Measurements from ENCODE around the gene PTPRK.
"Not testable (repeated sequence)": the region's sequence is repeated elsewhere in the genome, so short reads cannot be mapped to it uniquely, and the experiment has no call there.

The PTPRK gene

DNA sequence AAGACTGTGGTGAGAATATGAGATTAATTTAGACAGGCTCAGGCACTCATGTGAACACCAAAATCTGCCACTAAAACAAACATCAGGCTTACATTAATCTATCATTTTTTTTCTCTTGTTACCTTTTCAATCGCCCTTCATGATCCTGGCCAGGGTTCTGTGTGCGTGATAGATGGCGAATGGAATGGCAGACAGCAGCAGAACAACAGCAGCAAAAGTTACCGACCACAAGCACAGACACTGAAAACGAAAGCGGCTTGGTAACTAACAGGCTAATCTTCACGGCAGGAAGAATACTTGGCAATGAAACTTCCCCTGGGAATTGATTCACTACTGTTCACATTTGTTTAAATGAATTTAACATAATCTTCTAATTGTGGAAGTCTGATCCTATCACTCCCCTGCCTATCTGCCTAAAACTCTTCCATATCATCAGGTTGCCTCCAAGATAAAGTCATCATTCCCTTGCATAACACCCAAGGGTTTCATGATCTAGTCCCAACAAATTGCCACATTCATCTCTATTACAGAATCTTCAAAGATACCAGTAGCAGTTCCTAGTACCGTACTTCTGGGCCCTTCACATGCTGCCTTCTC is 28.7 kb downstream of the PTPRK start:
- DNase-seq (ENCODE audit: low read depth, low spot score), result peak; percentile 41

DNA sequence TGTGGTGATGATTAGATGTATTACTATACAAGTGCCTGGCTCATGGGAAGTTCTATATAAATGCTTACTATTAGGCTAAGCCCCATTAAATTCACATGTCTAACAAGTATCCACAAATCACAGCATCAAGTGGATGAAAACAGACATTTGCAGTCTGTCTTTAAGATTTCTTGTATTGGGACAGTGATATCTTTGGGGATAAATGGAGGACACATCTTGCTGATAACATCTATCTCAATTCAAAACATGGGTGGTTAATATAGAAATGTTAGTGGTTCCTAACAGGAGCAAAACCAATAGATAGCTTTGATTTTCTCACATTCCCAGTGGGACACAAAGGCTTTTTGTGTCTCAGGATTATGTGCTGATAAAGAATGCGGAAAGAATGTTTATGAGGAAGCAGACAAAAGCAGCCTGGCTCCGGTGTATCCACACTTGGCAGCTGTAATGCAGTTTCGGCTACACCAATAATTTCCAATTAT is 29.3 kb downstream of the PTPRK start:
- no peak for DNase-seq (ENCODE audit: low read depth, low spot score)

DNA sequence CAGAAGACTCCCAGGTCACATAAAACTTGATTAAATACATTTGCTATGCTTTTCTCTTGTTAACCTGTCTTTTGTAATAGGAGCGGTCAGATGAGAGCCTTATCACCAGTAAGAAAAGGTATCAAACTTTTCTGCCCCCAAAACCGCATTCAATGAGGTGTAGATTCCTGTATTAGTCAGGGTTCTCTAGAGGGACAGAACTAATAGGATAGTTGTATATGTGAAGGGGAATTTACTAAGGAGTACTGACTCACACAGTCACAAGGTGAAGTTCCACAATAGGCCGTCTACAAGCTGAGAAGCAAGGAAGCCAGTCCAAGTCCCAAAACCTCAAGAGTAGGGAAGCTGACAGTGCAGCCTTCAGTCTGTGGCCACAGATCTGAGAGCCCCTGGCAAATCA is 32.7 kb downstream of the PTPRK start:
- DNase-seq (ENCODE audit: low read depth, low spot score), result no peak

DNA sequence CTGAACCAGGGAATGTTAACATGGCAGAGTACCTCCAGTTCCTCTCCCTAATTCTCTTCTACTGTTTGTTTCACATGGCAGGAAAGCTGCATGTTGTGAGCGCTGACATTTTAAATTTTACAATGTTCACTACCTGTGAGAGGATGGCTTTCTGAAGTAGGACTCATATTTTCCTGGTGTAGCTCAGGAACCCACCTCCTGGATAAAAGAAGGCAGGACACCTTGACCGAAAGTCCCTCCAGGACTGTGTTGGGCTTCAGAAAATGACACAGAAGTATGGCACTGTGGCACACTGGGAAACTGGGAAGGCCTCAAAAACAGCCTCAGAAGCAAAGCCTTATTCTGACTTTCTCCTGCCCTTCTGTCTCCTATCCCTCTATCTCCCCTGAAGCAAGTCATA is 33.3 kb downstream of the PTPRK start:
- no peak for DNase-seq (ENCODE audit: low read depth, low spot score)

DNA sequence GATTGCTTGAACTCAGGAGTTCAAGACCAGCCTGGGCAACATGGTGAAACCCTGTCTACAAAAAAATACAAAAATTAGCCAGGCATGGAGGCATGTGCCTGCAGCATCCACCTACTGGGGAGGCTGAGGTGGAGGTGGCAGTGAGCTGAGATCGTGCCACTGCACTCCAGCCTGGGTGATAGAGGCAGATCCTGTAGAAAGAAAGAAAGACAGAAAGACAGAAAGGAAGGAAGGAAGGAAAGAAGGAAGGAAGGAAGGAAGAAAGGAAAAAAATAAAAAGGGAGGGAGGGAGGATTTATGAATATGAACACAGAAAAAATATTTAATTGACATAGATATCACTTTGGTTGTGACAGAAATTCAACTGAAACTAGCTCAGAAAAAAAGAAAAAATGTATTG is 33.8 kb downstream of the PTPRK start:
- DNase-seq (ENCODE audit: low read depth, low spot score), result not testable (repeated sequence)

DNA sequence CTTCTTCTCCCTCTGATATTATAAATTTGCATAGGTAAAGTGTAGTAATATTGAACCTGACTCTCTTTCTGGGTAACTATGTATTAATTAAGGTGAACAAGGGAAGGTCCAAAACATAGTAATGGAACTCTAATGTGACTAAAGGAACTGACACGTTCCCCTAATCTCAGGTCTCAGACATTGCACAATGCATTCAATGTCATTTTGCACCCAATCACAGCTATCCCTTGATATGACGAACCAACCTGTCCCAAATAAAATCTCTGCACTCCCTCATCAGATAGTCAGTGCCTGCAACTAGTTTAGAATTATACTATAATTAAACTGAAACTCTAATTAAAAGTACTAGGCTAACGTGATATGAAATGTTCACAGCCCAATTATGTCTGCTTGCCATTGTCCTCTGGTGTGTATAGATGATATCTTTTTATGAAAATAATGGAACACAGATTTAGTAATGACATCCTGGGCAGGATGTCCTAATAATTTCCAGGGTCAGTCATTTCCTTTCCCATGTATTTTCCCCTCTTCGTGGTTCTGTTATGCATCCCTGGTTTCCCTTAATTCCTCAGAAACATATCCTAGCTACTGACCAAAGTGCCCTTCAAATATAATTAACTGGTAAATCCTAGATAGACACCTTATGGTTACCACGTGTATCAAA is 36.8 kb downstream of the PTPRK start:
- DNase-seq (ENCODE audit: low read depth, low spot score), result no peak

DNA sequence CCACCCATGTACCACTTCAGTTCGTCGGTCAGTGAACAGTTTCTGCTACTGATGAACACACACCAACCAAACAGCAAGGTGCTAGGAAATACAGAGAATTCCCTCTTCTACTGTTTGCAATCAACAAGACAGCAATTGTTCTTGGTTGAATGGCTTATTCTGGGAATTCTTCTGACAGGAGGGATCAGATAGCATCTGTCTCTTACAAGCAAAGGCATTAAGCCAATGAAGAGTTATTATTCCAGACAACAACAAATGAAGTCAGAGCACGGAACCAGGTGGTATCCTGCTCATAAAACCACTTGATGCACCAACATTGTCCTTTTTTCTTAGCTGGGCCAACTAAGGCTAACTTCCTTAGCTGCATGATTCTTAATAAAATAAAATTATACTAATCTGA is 37.8 kb downstream of the PTPRK start:
- no peak for DNase-seq (ENCODE audit: low read depth, low spot score)

DNA sequence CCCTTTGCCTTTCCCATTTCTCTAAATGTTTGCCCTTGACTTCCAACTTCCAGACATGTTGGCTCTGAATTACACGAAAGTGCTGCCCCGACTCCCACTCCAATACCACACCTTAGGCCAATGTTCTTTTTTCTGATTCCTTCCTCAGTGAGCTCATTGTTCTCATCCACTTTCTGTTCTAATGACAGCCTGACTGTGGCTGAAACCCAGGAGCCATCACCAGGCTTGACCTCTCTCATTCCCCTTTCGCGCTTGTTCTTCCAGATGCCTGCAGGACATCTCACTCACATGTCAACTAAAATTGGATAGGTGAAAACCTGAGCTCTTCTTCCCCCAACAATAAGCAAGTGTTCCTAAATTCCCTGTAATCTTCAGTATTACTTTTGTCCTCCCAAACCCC is 40.4 kb downstream of the PTPRK start:
- DNase-seq (ENCODE audit: low read depth, low spot score), result no peak

DNA sequence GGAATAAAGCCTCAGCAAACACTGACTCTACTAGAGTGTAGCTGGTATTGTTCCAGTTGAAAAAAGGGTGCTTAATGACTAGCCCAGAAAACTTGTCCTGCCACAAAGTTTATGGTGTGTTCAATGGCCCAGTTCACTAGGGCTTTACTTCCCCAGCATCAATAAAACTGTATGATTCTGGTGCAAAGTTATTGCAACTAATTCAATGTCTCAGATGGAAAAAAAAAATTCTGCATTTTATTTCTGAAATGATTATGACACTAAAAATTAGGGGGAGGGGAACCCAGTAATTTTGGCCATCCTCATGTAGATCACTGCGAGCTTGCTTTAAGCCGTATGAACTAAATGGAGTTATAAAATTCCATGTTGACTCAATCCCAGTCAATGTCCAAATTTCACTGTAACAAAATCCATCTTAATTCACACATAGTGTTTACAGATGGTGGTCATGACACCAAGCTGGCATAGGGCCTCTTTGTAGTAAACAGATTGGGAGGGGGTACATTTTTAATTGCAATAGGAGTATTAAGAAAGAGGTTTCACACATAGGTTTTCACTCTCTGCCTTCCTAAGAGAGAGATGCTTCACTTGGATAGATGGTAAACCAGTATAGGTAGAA is 41.2 kb downstream of the PTPRK start:
- no peak for DNase-seq (ENCODE audit: low read depth, low spot score)

DNA sequence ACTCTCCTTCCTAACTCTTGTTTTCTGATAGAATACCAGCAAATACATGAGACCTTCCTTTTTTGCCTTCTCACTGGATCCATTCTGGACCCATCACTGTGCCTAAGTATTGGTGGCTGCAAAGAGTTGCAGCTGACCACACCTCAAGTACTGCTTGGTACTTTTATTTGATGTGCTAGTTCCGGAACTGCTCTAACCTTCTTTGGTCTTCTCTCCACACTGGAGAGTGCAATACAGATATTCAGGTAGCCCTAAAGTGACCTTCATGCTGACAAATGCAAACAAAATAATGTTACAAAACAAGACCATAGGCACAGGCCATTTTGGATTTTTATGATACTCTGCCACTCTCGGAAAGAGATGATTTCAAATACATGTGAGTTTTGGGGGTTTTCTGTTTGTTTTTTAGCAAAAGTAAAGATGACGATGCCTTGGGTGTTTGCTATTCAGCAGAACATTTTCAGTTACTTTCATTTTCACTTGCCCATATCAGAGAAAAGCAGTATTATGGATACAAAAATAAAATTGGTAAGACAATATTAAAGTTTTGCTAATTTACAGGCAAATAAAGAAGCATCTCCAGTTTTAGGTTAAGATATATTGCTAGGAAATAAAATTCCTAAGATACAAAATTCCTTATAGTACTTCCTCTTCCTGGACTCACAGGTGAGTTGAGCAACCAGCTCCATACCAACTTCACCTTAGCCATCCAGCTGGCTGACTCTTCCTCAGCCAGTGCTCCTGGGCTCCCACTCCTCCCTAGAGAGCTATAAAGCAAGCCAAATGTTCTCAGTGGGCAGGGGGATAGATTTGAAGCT is 42.0 kb downstream of the PTPRK start:
- no peak for DNase-seq (ENCODE audit: low read depth, low spot score)

DNA sequence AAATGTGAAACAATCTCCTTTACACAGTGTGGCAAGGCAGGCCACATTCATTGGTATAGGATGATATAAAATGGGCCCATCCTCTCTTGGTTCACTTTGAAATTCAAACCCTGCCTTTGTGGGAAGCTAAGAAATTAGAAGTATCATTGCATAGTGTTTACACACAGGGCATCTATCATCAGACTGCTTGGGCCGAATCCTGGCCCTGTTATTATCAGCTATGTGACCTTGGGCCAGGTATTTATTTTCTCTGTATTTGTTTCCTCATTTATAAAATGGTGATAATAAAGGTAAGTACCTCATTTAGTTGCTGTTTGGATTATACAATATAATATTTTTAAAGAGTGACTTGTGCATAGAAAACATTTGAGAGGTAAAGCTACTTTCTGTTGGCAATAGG is 45.5 kb downstream of the PTPRK start:
- no peak for DNase-seq (ENCODE audit: low read depth, low spot score)

DNA sequence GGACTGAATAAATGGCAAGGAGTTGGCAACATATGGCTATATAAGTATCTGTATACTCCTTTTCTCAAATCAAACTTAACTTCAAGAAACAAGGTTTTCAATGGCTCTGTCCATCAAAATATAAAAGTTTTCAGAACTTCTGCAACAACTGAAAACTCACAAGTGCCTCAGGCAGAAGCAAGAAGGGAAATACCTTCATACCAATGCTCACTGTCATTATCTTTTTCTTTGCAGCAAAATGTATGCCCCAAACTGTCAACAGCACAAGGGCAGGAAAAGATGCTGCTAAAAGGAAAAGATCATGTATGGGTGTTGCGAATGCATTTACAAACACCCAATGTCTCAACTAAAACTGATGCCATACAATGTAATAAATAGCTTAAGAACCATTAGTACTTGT is 45.9 kb downstream of the PTPRK start:
- no peak for DNase-seq (ENCODE audit: low read depth, low spot score)

DNA sequence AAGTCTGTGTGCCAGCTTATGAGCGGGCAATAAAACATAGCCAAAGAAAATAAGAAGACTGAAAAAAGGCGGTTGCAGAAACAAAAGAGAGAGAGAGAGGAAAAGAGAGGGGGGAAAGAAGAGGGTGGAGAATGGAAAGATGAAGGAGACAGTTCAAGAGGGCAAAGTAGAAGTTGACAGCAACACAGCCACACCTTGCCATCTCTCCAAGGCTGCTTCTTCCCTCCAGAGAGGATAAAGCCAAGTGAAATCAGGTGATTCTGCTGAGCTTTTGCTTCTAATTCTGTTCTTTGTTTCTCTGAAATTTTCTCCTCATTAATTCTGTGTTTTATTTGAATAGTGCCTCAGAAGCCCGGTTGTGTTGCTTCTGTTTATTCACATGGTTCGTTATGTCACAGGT is 48.5 kb downstream of the PTPRK start:
- DNase-seq (ENCODE audit: low read depth, low spot score), result no peak

DNA sequence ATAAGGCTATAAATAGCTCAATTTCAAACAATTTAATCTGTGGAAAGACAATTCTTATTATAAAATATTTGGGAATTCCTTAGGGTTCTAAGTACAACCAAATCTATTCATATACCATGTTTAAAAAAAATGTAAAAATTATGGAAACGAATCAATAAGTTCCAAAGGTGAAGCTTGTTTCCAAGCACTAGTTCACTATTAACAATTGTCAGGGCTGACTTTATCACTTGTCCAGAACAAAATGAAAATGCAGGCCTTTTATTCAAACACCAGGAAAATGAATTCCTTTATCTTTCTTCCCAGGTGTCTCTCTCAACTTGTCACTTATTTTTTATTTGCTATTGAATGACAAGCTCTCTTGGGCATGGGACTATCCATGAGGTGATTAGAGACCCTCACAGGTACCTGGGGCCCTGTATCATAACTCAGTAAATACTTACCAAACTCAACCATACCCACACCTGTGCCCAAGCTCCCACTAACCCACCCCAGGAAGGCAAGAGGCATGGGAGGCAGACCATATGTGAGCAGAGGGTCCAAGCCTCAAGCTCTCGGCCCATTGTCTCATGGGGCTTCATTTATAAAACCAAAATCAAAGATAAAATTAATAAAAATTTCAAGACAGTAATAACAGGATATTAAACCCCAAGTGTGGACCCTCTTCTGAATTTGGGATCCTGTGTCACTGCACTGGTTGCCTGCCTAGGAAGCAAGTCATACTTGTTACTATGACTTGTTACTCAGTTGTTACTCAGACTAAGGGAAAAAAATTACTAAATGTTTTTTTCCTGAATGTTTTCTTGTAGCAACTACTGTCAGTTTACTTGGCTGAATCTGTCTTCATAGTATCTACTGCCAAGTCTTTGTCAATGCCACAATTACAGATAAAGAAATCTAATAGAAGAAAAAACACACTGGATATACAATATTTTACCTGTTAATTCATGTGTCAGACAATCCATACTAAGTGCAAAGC is 54.7 kb downstream of the PTPRK start:
- no peak for DNase-seq (ENCODE audit: low read depth, low spot score)

DNA sequence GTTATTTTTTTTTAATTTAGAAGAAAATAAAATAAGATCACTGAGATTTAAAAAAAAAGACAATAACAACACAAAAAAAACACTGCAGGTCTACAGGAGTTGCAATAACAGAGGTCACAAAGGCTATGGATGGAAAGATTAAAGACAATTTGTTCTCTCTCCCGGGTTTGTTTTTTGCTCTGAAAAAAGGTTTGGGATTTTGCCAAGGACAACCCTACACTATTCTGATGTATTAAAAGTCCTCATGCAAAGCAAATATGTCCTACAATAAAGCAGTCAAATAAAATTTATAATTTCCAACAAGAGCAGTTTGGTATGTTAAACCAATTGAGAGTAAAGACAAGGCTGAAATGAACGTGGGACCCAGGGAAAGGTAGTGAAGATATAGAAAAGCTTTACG is 55.6 kb downstream of the PTPRK start:
- no peak for DNase-seq (ENCODE audit: low read depth, low spot score)

DNA sequence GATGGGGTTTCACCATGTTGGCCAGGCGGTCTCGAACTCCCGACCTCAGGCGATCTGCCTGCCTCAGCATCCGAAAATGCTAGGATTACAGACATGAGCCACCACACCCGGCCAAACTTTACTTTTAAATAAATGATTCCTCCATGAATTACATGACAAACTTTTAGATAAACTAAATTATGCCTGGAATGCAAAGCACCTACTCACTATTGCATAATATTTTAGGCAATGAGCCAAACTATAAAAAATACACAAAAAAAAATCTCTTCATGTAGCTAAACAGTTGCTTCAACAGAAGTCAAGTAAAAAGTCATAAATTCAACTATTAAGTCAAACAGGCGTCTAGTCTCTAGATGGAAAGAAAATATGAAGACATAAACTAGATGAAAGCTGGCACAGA is 56.5 kb downstream of the PTPRK start:
- DNase-seq (ENCODE audit: low read depth, low spot score), result no peak

DNA sequence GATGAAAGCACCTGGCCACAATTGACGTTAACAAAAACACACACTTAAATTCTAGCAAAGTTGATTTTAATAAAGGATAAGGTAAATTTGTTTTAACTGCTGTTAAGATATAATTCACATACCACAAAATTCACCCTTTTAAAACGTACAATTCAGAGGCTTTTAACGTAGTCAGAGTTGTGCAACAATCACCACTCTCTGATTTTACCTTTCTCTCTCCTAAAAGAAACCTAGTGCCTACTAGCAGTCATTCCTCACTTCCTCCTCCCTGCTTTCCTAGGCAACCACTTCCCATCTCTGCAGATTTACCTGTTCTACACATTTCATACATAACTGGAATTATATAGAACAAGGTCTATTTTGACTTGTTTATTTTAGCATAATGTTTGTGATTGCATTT is 58.9 kb downstream of the PTPRK start:
- no peak for DNase-seq (ENCODE audit: low read depth, low spot score)

DNA sequence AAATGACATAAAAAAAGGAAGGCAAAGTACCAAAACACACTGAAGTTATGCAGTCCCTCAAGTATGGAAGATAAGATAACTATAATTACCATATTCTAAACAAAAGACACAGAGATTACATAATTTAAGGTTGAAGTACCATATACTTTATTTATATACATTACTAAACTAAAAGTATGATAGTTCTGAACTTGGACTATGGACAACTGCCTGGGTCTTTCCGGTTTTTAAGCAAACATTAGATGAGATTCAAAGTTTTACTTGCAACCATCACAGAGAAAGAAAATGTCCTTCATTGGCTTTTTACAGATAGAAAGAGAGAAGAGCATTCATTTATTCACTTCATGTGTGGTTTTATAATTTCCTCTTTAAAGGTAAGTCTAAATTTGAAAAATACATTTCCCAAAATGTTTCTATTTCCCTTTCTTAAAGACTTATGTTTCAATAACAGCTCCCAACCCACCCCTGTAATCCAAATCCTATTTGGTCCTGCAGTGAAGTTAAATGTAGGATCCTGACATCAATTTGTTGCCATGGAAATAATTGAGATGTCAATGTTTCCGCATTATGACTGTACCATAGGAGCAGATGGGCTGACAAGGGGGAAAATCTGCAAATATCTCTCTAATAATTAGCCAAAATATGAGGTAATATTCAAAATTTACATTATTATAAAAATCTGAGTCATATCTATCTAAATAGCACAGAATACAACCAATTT is 63.7 kb downstream of the PTPRK start:
- DNase-seq (ENCODE audit: low read depth, low spot score), result no peak

DNA sequence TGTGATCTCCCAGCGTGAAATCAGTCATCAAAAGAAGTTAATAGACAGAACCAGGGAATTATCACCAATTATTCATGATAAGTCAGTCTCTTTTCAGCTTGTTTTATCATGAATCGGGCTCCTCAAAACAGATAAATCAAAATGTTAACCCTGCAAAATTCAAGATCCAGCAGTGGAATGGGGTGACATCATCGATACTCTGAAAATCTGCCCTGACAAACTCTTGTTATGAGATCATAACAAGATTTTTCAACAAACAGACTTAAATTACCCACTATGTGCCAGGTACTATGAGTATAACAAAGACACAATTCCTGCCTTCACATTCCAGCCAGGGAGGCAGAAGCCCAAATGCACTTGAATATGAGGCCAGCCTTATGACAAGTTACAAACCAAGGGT is 64.4 kb downstream of the PTPRK start:
- DNase-seq (ENCODE audit: low read depth, low spot score), result no peak

DNA sequence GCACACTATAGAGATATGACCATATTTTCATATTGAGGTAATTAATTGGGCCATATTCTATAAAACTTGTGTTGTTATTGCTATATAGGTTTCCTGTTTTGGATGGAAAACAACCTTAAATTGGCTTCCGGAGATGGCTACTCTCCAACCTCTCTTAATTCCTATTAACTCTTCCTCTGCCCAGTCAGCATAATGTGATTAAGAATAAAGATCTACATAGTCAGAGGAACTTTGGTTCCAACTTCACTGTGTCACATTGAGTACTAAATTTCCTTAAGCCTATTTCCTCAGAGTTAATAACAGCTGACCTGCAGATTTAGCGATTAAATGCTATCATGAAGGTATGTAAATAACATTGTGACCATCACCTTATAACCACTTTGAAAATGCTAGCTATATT is 67.7 kb downstream of the PTPRK start:
- DNase-seq (ENCODE audit: low read depth, low spot score), result no peak

DNA sequence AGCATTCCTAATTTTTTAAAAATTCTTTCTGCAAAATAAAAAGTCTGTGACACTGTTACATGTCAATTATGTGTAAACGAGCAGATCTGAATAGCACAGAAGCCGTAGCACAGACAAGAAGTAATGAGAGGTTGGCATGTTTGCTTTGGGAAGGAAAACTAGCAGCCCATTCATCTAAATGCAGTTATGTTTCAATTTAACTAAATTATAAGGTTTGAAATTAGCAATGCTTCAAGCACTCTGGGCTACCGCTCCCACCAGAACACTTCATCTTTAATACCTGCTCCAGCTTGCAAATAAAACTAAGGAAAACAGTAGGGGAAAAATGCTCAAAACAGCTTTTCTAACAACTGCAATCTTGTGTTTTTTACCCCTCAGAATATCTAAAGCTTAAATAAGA is 73.9 kb downstream of the PTPRK start:
- no peak for DNase-seq (ENCODE audit: low read depth, low spot score)
